ENCODE results near the gene ARRDC5. TPM values are rescaled to one million over a fixed set of nuclear protein-coding genes. Genes with fewer than 3 reads are reported as not detected.

The ARRDC5 gene
- total and polyA plus RNA-seq, 2 donors (not counting 1 experiment from before 2014, with no cell fraction given): not detected

- Histone ChIP-seq H3K4me2 (ENCODE audit: extremely low read depth, insufficient read depth, low read length) (no peak overlapping the region), H3K4me1 (ENCODE audit: control insufficient read depth, extremely low read depth, insufficient read depth, low read length) (no peaks in the 10 kb centered on the region), H3K79me2 (ENCODE audit: control insufficient read depth, insufficient read depth, low read length) (no peaks in the 10 kb centered on the region), H4K20me1 (ENCODE audit: control insufficient read depth, extremely low read depth, insufficient read depth, low read length) (no peaks in the 10 kb centered on the region), H3K27ac (ENCODE audit: insufficient read depth, low read length) (no peak overlapping the region), H2AFZ (ENCODE audit: low read length) (no peak overlapping the region), H3K27me3 (ENCODE audit: control insufficient read depth, insufficient read depth, low read length) (no peaks in the 10 kb centered on the region), H3K4me3 (replicated peaks in 1 of 4; ENCODE audit: control extremely low read depth in 1 of 4, insufficient read depth in 1 of 4, low read depth in 3 of 4, low read length in 4 of 4) (no peak overlapping the region), H3K9ac (ENCODE audit: insufficient read depth, low read length) (no peak overlapping the region), H3K9me3 (ENCODE audit: control insufficient read depth, insufficient read depth, low read depth, low read length) (no peaks in the 10 kb centered on the region), H3K36me3 (ENCODE audit: control insufficient read depth, insufficient read depth, low read length) (no peaks in the 10 kb centered on the region)
- no peak for DNase-seq (ENCODE audit: low read depth in 2 of 2)
- TF ChIP-seq CTCF (conservative IDR thresholded peaks at IDR 0.05 in 1 of 2, IDR thresholded peaks at IDR 0.05 in 1 of 2; ENCODE audit: low read depth in 1 of 2, low read length in 2 of 2) (no peak), EZH2 (IDR thresholded peaks at IDR 0.05; ENCODE audit: low read length, missing control alignments) (no peak)
Measured at GRCh38 chr19:4879041-4879440, 23.7 kb downstream of the ARRDC5 start.

GRCh38 chr19:4878491-4878968 is 24.2 kb downstream of the ARRDC5 start:
- Histone ChIP-seq H3K79me2 (ENCODE audit: control insufficient read depth, insufficient read depth, low read length) (no peaks in the 10 kb centered on the region), H2AFZ (ENCODE audit: low read length) (no peak overlapping the region), H4K20me1 (ENCODE audit: control insufficient read depth, extremely low read depth, insufficient read depth, low read length) (no peaks in the 10 kb centered on the region), H3K27me3 (ENCODE audit: control insufficient read depth, insufficient read depth, low read length) (no peaks in the 10 kb centered on the region), H3K4me2 (ENCODE audit: extremely low read depth, insufficient read depth, low read length) (no peak overlapping the region), H3K9me3 (ENCODE audit: control insufficient read depth, insufficient read depth, low read depth, low read length) (no peaks in the 10 kb centered on the region), H3K27ac (ENCODE audit: insufficient read depth, low read length) (no peak overlapping the region), H3K9ac (ENCODE audit: insufficient read depth, low read length) (no peak overlapping the region), H3K36me3 (ENCODE audit: control insufficient read depth, insufficient read depth, low read length) (no peaks in the 10 kb centered on the region), H3K4me3 (replicated peaks in 1 of 4; ENCODE audit: control extremely low read depth in 1 of 4, insufficient read depth in 1 of 4, low read depth in 3 of 4, low read length in 4 of 4) (no peak overlapping the region), H3K4me1 (ENCODE audit: control insufficient read depth, extremely low read depth, insufficient read depth, low read length) (no peaks in the 10 kb centered on the region)
- no peak for TF ChIP-seq EZH2 (IDR thresholded peaks at IDR 0.05; ENCODE audit: low read length, missing control alignments)
- TF ChIP-seq CTCF (conservative IDR thresholded peaks at IDR 0.05 in 1 of 2, IDR thresholded peaks at IDR 0.05 in 1 of 2; ENCODE audit: low read depth in 1 of 2, low read length in 2 of 2): no peak
- no peak for DNase-seq (ENCODE audit: low read depth in 2 of 2)

GRCh38 chr19:4877753-4878490 is 24.8 kb downstream of the ARRDC5 start:
- Histone ChIP-seq H2AFZ (ENCODE audit: low read length) (peak overlapping the region; percentile 46), H3K27me3 (ENCODE audit: control insufficient read depth, insufficient read depth, low read length) (no peaks in the 10 kb centered on the region), H3K79me2 (ENCODE audit: control insufficient read depth, insufficient read depth, low read length) (no peaks in the 10 kb centered on the region), H3K4me1 (ENCODE audit: control insufficient read depth, extremely low read depth, insufficient read depth, low read length) (no peaks in the 10 kb centered on the region), H3K9ac (ENCODE audit: insufficient read depth, low read length) (no peak overlapping the region), H3K27ac (ENCODE audit: insufficient read depth, low read length) (no peak overlapping the region), H3K36me3 (ENCODE audit: control insufficient read depth, insufficient read depth, low read length) (no peaks in the 10 kb centered on the region), H4K20me1 (ENCODE audit: control insufficient read depth, extremely low read depth, insufficient read depth, low read length) (no peaks in the 10 kb centered on the region), H3K4me3 (replicated peaks in 1 of 4; ENCODE audit: control extremely low read depth in 1 of 4, insufficient read depth in 1 of 4, low read depth in 3 of 4, low read length in 4 of 4) (no peak overlapping the region), H3K9me3 (ENCODE audit: control insufficient read depth, insufficient read depth, low read depth, low read length) (no peaks in the 10 kb centered on the region), H3K4me2 (ENCODE audit: extremely low read depth, insufficient read depth, low read length) (no peak overlapping the region)
- DNase-seq (ENCODE audit: low read depth in 2 of 2): no peak
- no peak for TF ChIP-seq EZH2 (IDR thresholded peaks at IDR 0.05; ENCODE audit: low read length, missing control alignments)
- TF ChIP-seq CTCF (conservative IDR thresholded peaks at IDR 0.05 in 1 of 2, IDR thresholded peaks at IDR 0.05 in 1 of 2; ENCODE audit: low read depth in 1 of 2, low read length in 2 of 2): no peak
